H1 (cell line): Measurements from ENCODE around the gene SCYGR4. TPM values are rescaled to one million over a fixed set of nuclear protein-coding genes. Genes with fewer than 3 reads are reported as not detected.

Experiments
- CTCF ChIA-PET: fragments of 300-600 bp; sonication (Branson Sonifier 250); formaldehyde crosslinking; loops from one replicate; lab custom pipeline; 2021; ENCODE audit not compliant: partially characterized antibody; lab: Charles Lee
- POLR2A ChIA-PET: fragments of 300-600 bp; sonication (Branson Sonifier 250); formaldehyde crosslinking; loops from one replicate; lab custom pipeline; 2021; ENCODE audit warnings: inconsistent platforms; ENCODE audit not compliant: partially characterized antibody; lab: Charles Lee
- DNase-seq, 2 experiments: peaks; one replicate each; pipeline versions ENCODE4 v3.0.0 to v3.0.0-alpha.2; 2010 to 2022; ENCODE audit warnings: low spot score in 2 of 2, low read depth in 1 of 2, mixed read lengths in 1 of 2
- FAIRE-seq: peaks from 2 replicates; lab custom pipeline; 2011; peaks lifted over from hg19 to GRCh38; lab: Jason Lieb, UNC
- H2AFZ ChIP-seq: 2 replicates; pipeline ENCODE4 v1.8.1; 2012; ENCODE audit warnings: low read length, inconsistent platforms
- H2AK5ac ChIP-seq: 2 replicates; pipeline ENCODE4 v1.6.1; 2013; ENCODE audit warnings: low read depth, low read length
- H2BK120ac ChIP-seq: replicated peaks from 2 replicates; pipeline ENCODE3; 2013; ENCODE audit warnings: low read depth, low read length, inconsistent platforms
- H2BK12ac ChIP-seq: 2 replicates; pipeline ENCODE4 v1.6.1; 2013; ENCODE audit warnings: low read depth, low read length
- H2BK15ac ChIP-seq: 2 replicates; pipeline ENCODE4 v1.6.1; 2013; ENCODE audit warnings: low read length
- H2BK20ac ChIP-seq: 2 replicates; pipeline ENCODE4 v1.6.1; 2013; ENCODE audit warnings: low read length
- H2BK5ac ChIP-seq: 2 replicates; pipeline ENCODE4 v1.6.1; 2013; ENCODE audit warnings: low read depth, low read length
- H3K14ac ChIP-seq: 2 replicates; pipeline ENCODE4 v1.6.1; 2013; ENCODE audit warnings: inconsistent platforms; ENCODE audit not compliant: insufficient read length
- H3K18ac ChIP-seq: 2 replicates; pipeline ENCODE4 v1.6.1; 2013; ENCODE audit warnings: low read length; ENCODE audit errors: extremely low read depth
- H3K23ac ChIP-seq: 2 replicates; pipeline ENCODE4 v1.6.1; 2013; ENCODE audit warnings: inconsistent platforms; ENCODE audit not compliant: insufficient read length
- H3K23me2 ChIP-seq: 2 replicates; pipeline ENCODE4 v1.6.1; 2013; ENCODE audit warnings: low read depth, low read length
- H3K27ac ChIP-seq: 2 replicates; pipeline ENCODE4 v1.6.1; 2011; ENCODE audit warnings: low read depth, low read length, inconsistent platforms
- H3K27me3 ChIP-seq, 4 experiments: replicated peaks in 1 of 4; 1 replicate in 1 of 4; 2 replicates in 3 of 4; pipeline versions ENCODE4 v1.6.1 to v1.8.1; 2011 to 2013; ENCODE audit warnings: low read length in 3 of 4, mild to moderate bottlenecking in 3 of 4, inconsistent platforms in 2 of 4, mixed read lengths in 2 of 4, moderate library complexity in 1 of 4; ENCODE audit not compliant: control insufficient read depth in 3 of 4, insufficient read depth in 3 of 4; ENCODE audit errors: extremely low read depth in 1 of 4
- H3K36me3 ChIP-seq, 4 experiments: 2 replicates each; pipeline versions ENCODE4 v1.6.1 to v1.8.1; 2011 to 2013; ENCODE audit warnings: mild to moderate bottlenecking in 4 of 4, low read length in 3 of 4, moderate library complexity in 2 of 4, control low read depth in 1 of 4, inconsistent platforms in 1 of 4; ENCODE audit not compliant: insufficient read depth in 4 of 4, control insufficient read depth in 2 of 4
- H3K4ac ChIP-seq: replicated peaks from 2 replicates; pipeline ENCODE3; 2013; ENCODE audit warnings: low read length, low read depth, mixed read lengths, inconsistent platforms; ENCODE audit not compliant: insufficient read length
- H3K4me1 ChIP-seq, 4 experiments: replicated peaks in 1 of 4; 1 replicate in 1 of 4; 2 replicates in 3 of 4; pipeline versions ENCODE4 v1.6.1 to v1.8.1; 2011 to 2013; ENCODE audit warnings: low read length in 3 of 4, inconsistent platforms in 2 of 4, mixed read lengths in 1 of 4; ENCODE audit not compliant: insufficient read depth in 4 of 4, control insufficient read depth in 3 of 4
- H3K4me2 ChIP-seq, 2 experiments: 2 replicates each; pipeline versions ENCODE4 v1.6.1 to v1.8.1; 2011 to 2013; ENCODE audit warnings: low read depth in 2 of 2, low read length in 2 of 2, control low read depth in 1 of 2, inconsistent platforms in 1 of 2, mild to moderate bottlenecking in 1 of 2; ENCODE audit not compliant: insufficient read depth in 1 of 2
- H3K4me3 ChIP-seq, 4 experiments: fragments of 200-600, 300-600 bp in 1 of 4; sonication (generic), shearing (Covaris generic), sonication (Bioruptor Twin) in 1 of 4; 2 replicates each; pipeline versions ENCODE4 v1.5.1 to v1.8.1; 2011 to 2016; ENCODE audit warnings: low read length in 4 of 4, low read depth in 3 of 4, control low read depth in 2 of 4, inconsistent platforms in 2 of 4, mild to moderate bottlenecking in 2 of 4, mixed read lengths in 1 of 4, moderate library complexity in 1 of 4; ENCODE audit not compliant: insufficient read depth in 2 of 4; ENCODE audit errors: extremely low read depth in 1 of 4
- H3K56ac ChIP-seq: replicated peaks from 2 replicates; pipeline ENCODE3; 2013; ENCODE audit warnings: low read depth, mild to moderate bottlenecking, mixed read lengths, low read length, inconsistent platforms; ENCODE audit not compliant: insufficient read length
- H3K79me1 ChIP-seq: 2 replicates; pipeline ENCODE4 v1.6.1; 2013; ENCODE audit warnings: low read depth, low read length, control low read depth
- H3K79me2 ChIP-seq, 2 experiments: 2 replicates each; pipeline versions ENCODE4 v1.6.1 to v1.8.1; 2012 to 2013; ENCODE audit warnings: low read length in 2 of 2, mild to moderate bottlenecking in 2 of 2, inconsistent platforms in 1 of 2; ENCODE audit not compliant: insufficient read depth in 2 of 2, control insufficient read depth in 1 of 2
- H3K9ac ChIP-seq, 4 experiments: replicated peaks in 1 of 4; 1 replicate in 1 of 4; 2 replicates in 3 of 4; pipeline versions ENCODE4 v1.6.1 to v1.8.1; 2011 to 2013; ENCODE audit warnings: low read depth in 3 of 4, low read length in 3 of 4, control low read depth in 2 of 4, mild to moderate bottlenecking in 2 of 4, moderate library complexity in 2 of 4, inconsistent platforms in 1 of 4; ENCODE audit errors: extremely low read depth in 1 of 4
- H3K9me3 ChIP-seq, 2 experiments: 2 replicates each; pipeline versions ENCODE4 v1.6.1 to v1.8.1; 2012 to 2013; ENCODE audit warnings: mild to moderate bottlenecking in 2 of 2, moderate library complexity in 2 of 2, control low read depth in 1 of 2, inconsistent platforms in 1 of 2, low read depth in 1 of 2, low read length in 1 of 2, mixed read lengths in 1 of 2; ENCODE audit not compliant: insufficient read depth in 2 of 2
- H4K20me1 ChIP-seq, 2 experiments: replicated peaks in 1 of 2; 2 replicates each; pipeline versions ENCODE3 to v1.8.1; 2011 to 2013; ENCODE audit warnings: inconsistent platforms in 2 of 2, low read length in 2 of 2, mild to moderate bottlenecking in 1 of 2; ENCODE audit not compliant: insufficient read depth in 2 of 2, control insufficient read depth in 1 of 2
- H4K5ac ChIP-seq: 2 replicates; pipeline ENCODE4 v1.6.1; 2013; ENCODE audit warnings: low read length, low read depth, mixed read lengths, inconsistent platforms; ENCODE audit not compliant: insufficient read length
- H4K8ac ChIP-seq: 2 replicates; pipeline ENCODE4 v1.8.0; 2013; ENCODE audit warnings: mild to moderate bottlenecking, moderate library complexity, low read length, inconsistent platforms; ENCODE audit not compliant: insufficient read depth; ENCODE audit errors: extremely low read depth
- H4K91ac ChIP-seq: replicated peaks from 2 replicates; pipeline ENCODE3; 2013; ENCODE audit warnings: low read length, mixed read lengths, inconsistent platforms; ENCODE audit not compliant: insufficient read length
- ASH2L ChIP-seq: fragments of 200-600, 300-600 bp; sonication (generic); IDR thresholded peaks from one replicate; pipeline ENCODE4 v1.7.1; 2017; ENCODE audit warnings: low read length
- ATF2 ChIP-seq: IDR thresholded peaks from 2 replicates; pipeline ENCODE4 v1.6.1; 2012; ENCODE audit warnings: low read length, inconsistent platforms
- CHD2 ChIP-seq: IDR thresholded peaks from 2 replicates; pipeline ENCODE4 v1.6.1; 2012; ENCODE audit warnings: low read length, improper control_type of control experiment
- RBBP5 ChIP-seq: IDR thresholded peaks from 2 replicates; pipeline ENCODE4 v1.7.1; 2012; ENCODE audit warnings: low read depth, mild to moderate bottlenecking, inconsistent platforms, low read length, moderate library complexity, borderline replicate concordance
- RNF2 ChIP-seq: fragments of 200-900, 300-1000 bp; sonication (generic); IDR thresholded peaks from 2 replicates; pipeline ENCODE4 v1.7.1; 2016; ENCODE audit warnings: borderline replicate concordance, low read depth, mild to moderate bottlenecking, antibody characterized with exemption, low read length; ENCODE audit not compliant: poor library complexity, severe bottlenecking; ENCODE audit errors: missing control alignments
- SRF ChIP-seq: IDR thresholded peaks from 2 replicates; pipeline ENCODE4 v1.6.1; 2011; ENCODE audit warnings: mild to moderate bottlenecking, low read depth, low read length, moderate library complexity
- WGBS, 2 experiments: shearing (Covaris generic) in 1 of 2; methylation state at CpG; one replicate each; pipeline versions ENCODE4 v1.1.6 to v1.1.7; 2013 to 2015; ENCODE audit warnings: low lambda C conversion rate in 2 of 2, mixed read lengths in 2 of 2, inconsistent platforms in 1 of 2, low coverage in 1 of 2, missing lambda C conversion rate in 1 of 2; ENCODE audit not compliant: insufficient replicate concordance in 2 of 2, insufficient coverage in 1 of 2, insufficient read length in 1 of 2; ENCODE audit errors: extremely low coverage in 1 of 2, missing lambda C conversion rate in 1 of 2; 5-methylcytosine and 5-hydroxymethylcytosine counted together
- polyA plus RNA-seq, 7 experiments: library from polyadenylated mRNA; depleted of rRNA in 3 of 7; stranded (reverse) in 5 of 7; unstranded in 2 of 7; fragments of >200 nt in 5 of 7; fragments of 200-250 nt in 2 of 7; gene quantifications; 1 replicate in 5 of 7; 2 replicates in 1 of 7; 4 replicates in 1 of 7; pipeline versions ENCODE4 v1.2.1 to v1.2.3, GENCODE V29; 2011 to 2013; ENCODE audit warnings: missing spikeins in 2 of 7, mixed read lengths in 2 of 7
- total RNA-seq: library from RNA; stranded (reverse); fragmentation: NEBNext Ultra II Directional; extraction: Animal tissue kit (Norgen Biotek cat#: 25700); gene quantifications from 2 replicates; pipeline ENCODE4 v1.2.1, GENCODE V29; 2021
- TF ChIP-seq, protein P1 (sequence below): IDR thresholded peaks from 2 replicates; pipeline ENCODE4 v1.6.1; 2011; ENCODE audit warnings: low read depth, mild to moderate bottlenecking, low read length; ENCODE audit not compliant: insufficient read depth

The SCYGR4 gene
- total and polyA plus RNA-seq, 2 of the 8 experiments (the other 6 are each of a cell fraction or from before 2014, with no cell fraction given), result not detected

- WGBS, 2 experiments, result 83% methylated on average over 2 of the region's 2 CpGs; no CpG with 5 or more reads in 1 of the 2 experiments
Measured at GRCh38 chr2:227642656-227643055, 25.4 kb downstream of the SCYGR4 start.

More at GRCh38 chr2:227642656-227643055, 25.4 kb downstream of the SCYGR4 start:
- Histone ChIP-seq H3K79me2 (no peaks in the 10 kb centered on the region), H3K23me2 (no peaks in the 10 kb centered on the region), H4K8ac (no peak overlapping the region), H3K18ac (no peak overlapping the region), H2BK120ac (no peak overlapping the region), H3K36me3 (no peaks in the 10 kb centered on the region), H3K27ac (no peak overlapping the region), H2AFZ (no peak overlapping the region), H2BK12ac (no peak overlapping the region), H4K5ac (no peak overlapping the region), H3K4me3 (no peak overlapping the region), H3K14ac (no peak overlapping the region), H3K56ac (no peak overlapping the region), H3K4me2 (no peak overlapping the region), H3K27me3 (no peaks in the 10 kb centered on the region), H2BK5ac (no peak overlapping the region), H2BK20ac (no peak overlapping the region), H3K79me1 (no peaks in the 10 kb centered on the region), H2AK5ac (no peak overlapping the region), H2BK15ac (no peak overlapping the region), H3K23ac (peak overlapping the region; percentile 87), H3K9ac (no peak overlapping the region), H3K9me3 (no peaks in the 10 kb centered on the region), H3K4ac (no peak overlapping the region), H4K20me1 (no peaks in the 10 kb centered on the region), H3K4me1 (peaks cover 0 to 3% (median 0%) of the 10 kb centered on the region in 4 experiments; a peak in 1 of 7 replicates), H4K91ac (no peak overlapping the region)
- ChIA-PET CTCF (interaction anchor here (0.7 to 2.0 kb wide), 4 partner anchors 8 to 44 kb away, joined by 3 to 9 read pairs (median 4); no protein-coding TSS in a partner anchor), POLR2A (no interaction called here)
- FAIRE-seq (no peak), DNase-seq (no peak)
- TF ChIP-seq, protein P1, sequence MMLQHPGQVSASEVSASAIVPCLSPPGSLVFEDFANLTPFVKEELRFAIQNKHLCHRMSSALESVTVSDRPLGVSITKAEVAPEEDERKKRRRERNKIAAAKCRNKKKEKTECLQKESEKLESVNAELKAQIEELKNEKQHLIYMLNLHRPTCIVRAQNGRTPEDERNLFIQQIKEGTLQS, result no peak
- no peak for TF ChIP-seq RNF2
- no peak for TF ChIP-seq CHD2
- no peak for TF ChIP-seq ATF2
- TF ChIP-seq SRF, result no peak
- TF ChIP-seq ASH2L, result no peak
- no peak for TF ChIP-seq RBBP5
